Upper lobe of left lung (tissue), 6 donors: ENCODE measurements around the gene PVALB. TPM values are rescaled to one million over a fixed set of nuclear protein-coding genes. Genes with fewer than 3 reads are reported as not detected.

Experiments used
- ATAC-seq, 2 donors: fragments of 200-7000 bp; cut with Tn5 transposase; one replicate each; pipeline ENCODE4 v1.9.1; 2022; ENCODE audit warnings: mild to moderate bottlenecking in 2 of 2, moderate library complexity in 2 of 2; ENCODE audit not compliant: low FRiP score in 2 of 2
- DNase-seq, 2 donors: peaks; one replicate each; pipeline ENCODE4 v3.0.0-alpha.2; 2019 to 2020
- H3K27ac ChIP-seq, 4 donors: fragments of 200-600 bp; sonication (generic); one replicate each; pipeline ENCODE4 v1.5.1; 2016 to 2019
- H3K27me3 ChIP-seq, 4 donors: fragments of 200-600 bp; sonication (generic); one replicate each; pipeline ENCODE4 v1.5.1; 2017 to 2019
- H3K36me3 ChIP-seq, 4 donors: fragments of 200-600 bp; sonication (generic); one replicate each; pipeline ENCODE4 v1.5.1; 2016 to 2019
- H3K4me1 ChIP-seq, 4 donors: fragments of 200-600 bp; sonication (generic); one replicate each; pipeline ENCODE4 v1.5.1; 2018 to 2019
- H3K4me3 ChIP-seq, 4 donors: fragments of 200-600 bp; sonication (generic); one replicate each; pipeline ENCODE4 v1.5.1; 2017 to 2019; ENCODE audit warnings: mild to moderate bottlenecking in 2 of 4, moderate library complexity in 1 of 4
- H3K9me3 ChIP-seq, 4 donors: fragments of 200-600 bp; sonication (generic); one replicate each; pipeline ENCODE4 v1.5.1; 2018 to 2019
- CTCF ChIP-seq, 6 experiments: fragments of 450-650 bp in 4 of 6; fragments of 200-600 bp in 2 of 6; sonication (generic) in 2 of 6; IDR thresholded peaks; one replicate each; pipeline ENCODE4 v1.5.1; 2016 to 2019; ENCODE audit warnings: antibody characterized with exemption in 6 of 6
- EP300 ChIP-seq, 4 donors: sonication (generic); formaldehyde crosslinking; IDR thresholded peaks; one replicate each; pipeline ENCODE4 v1.5.1; 2017; ENCODE audit warnings: antibody characterized with exemption in 4 of 4, control low read depth in 2 of 4
- POLR2A ChIP-seq, 4 donors: fragments of 450-650 bp; IDR thresholded peaks; one replicate each; pipeline ENCODE4 v1.5.1; 2016 to 2017; ENCODE audit warnings: antibody characterized with exemption in 4 of 4, mild to moderate bottlenecking in 2 of 4
- POLR2AphosphoS5 ChIP-seq, 2 donors: sonication (generic); formaldehyde crosslinking; IDR thresholded peaks; one replicate each; pipeline ENCODE4 v1.5.1; 2017; ENCODE audit warnings: antibody characterized with exemption in 2 of 2
- WGBS, 2 donors: methylation state at CpG; one replicate each; pipeline ENCODE4 v1.1.5; 2017 to 2018; 5-methylcytosine and 5-hydroxymethylcytosine counted together
- total RNA-seq, 6 donors: library from RNA; depleted of rRNA in 4 of 6; stranded (reverse); fragments of >200 nt in 4 of 6; gene quantifications; one replicate each; pipeline versions ENCODE4 v1.1.0 to v1.2.1, GENCODE V29; 2016 to 2021
- donor health status: DM: no; HTN: no; CAD: no; lungs with moderate emphysema.
- donor health status: DM: no; HTN: yes; CAD: no; lungs with severe emphysema.

Gene PVALB
- total RNA-seq, 6 donors from 2014 or later: 1.5 to 3.3 (median 1.8) TPM; not detected in 3

GRCh38 chr22:36850056-36850455, 33.2 kb upstream of the PVALB start:
- WGBS, 2 donors: 82 to 88% methylated on average over 14 of the region's 14 CpGs
- Histone ChIP-seq H3K36me3 (no peaks in the 10 kb centered on the region), H3K27me3 (no peaks in the 10 kb centered on the region), H3K4me3 (no peak overlapping the region), H3K4me1 (peaks cover 0 to 10% (median 5%) of the 10 kb centered on the region in 4 donors), H3K9me3 (no peaks in the 10 kb centered on the region), H3K27ac (no peak overlapping the region)
- TF ChIP-seq POLR2A (IDR thresholded peaks at IDR 0.05) (no peak), CTCF (IDR thresholded peaks at IDR 0.05) (no peak), POLR2AphosphoS5 (IDR thresholded peaks at IDR 0.05) (no peak), EP300 (IDR thresholded peaks at IDR 0.05) (no peak)
- ATAC-seq (no peak), DNase-seq (no peak)

- no peak for ATAC-seq
- no peak for TF ChIP-seq CTCF (IDR thresholded peaks at IDR 0.05)
- no peak for TF ChIP-seq EP300 (IDR thresholded peaks at IDR 0.05)
- no peak for TF ChIP-seq POLR2AphosphoS5 (IDR thresholded peaks at IDR 0.05)
- TF ChIP-seq POLR2A (IDR thresholded peaks at IDR 0.05): no peak
- H3K27ac ChIP-seq: no peak overlapping the region
- no peaks in the 10 kb centered on the region for H3K4me1 ChIP-seq
- no peak overlapping the region for H3K4me3 ChIP-seq
- H3K27me3 ChIP-seq: no peaks in the 10 kb centered on the region
- no peaks in the 10 kb centered on the region for H3K36me3 ChIP-seq
- no peak for DNase-seq
- WGBS, 2 donors: 36 to 50% methylated on average over 6 of the region's 6 CpGs
- H3K9me3 ChIP-seq: no peaks in the 10 kb centered on the region
Observed at GRCh38 chr22:36846949-36847348, 30.1 kb upstream of the PVALB start.

- no peaks in the 10 kb centered on the region for H3K36me3 ChIP-seq
- H3K4me3 ChIP-seq: no peak overlapping the region
- 68 to 83% methylated on average over 5 of the region's 5 CpGs for WGBS, 2 donors
- DNase-seq (no peak), ATAC-seq (no peak)
- H3K4me1 ChIP-seq: no peaks in the 10 kb centered on the region
- no peaks in the 10 kb centered on the region for H3K27me3 ChIP-seq
- H3K9me3 ChIP-seq: no peaks in the 10 kb centered on the region
- no peak overlapping the region for H3K27ac ChIP-seq
- TF ChIP-seq POLR2A (IDR thresholded peaks at IDR 0.05) (no peak), CTCF (IDR thresholded peaks at IDR 0.05) (no peak), POLR2AphosphoS5 (IDR thresholded peaks at IDR 0.05) (no peak), EP300 (IDR thresholded peaks at IDR 0.05) (no peak)
Observed at GRCh38 chr22:36846271-36846670, 29.4 kb upstream of the PVALB start.

- no peaks in the 10 kb centered on the region for H3K9me3 ChIP-seq
- H3K4me1 ChIP-seq: no peaks in the 10 kb centered on the region
- H3K36me3 ChIP-seq: no peaks in the 10 kb centered on the region
- no peak overlapping the region for H3K27ac ChIP-seq
- no peaks in the 10 kb centered on the region for H3K27me3 ChIP-seq
- ATAC-seq: no peak
- 63 to 69% methylated on average over 8 of the region's 8 CpGs for WGBS, 2 donors
- TF ChIP-seq CTCF (IDR thresholded peaks at IDR 0.05) (no peak), EP300 (IDR thresholded peaks at IDR 0.05) (no peak), POLR2A (IDR thresholded peaks at IDR 0.05) (no peak), POLR2AphosphoS5 (IDR thresholded peaks at IDR 0.05) (no peak)
- DNase-seq: no peak
- no peak overlapping the region for H3K4me3 ChIP-seq
Observed at GRCh38 chr22:36840106-36840505, 23.3 kb upstream of the PVALB start.

- Histone ChIP-seq H3K27ac (no peak overlapping the region), H3K9me3 (no peaks in the 10 kb centered on the region), H3K4me1 (no peaks in the 10 kb centered on the region), H3K27me3 (no peaks in the 10 kb centered on the region), H3K4me3 (no peak overlapping the region), H3K36me3 (no peaks in the 10 kb centered on the region)
- ATAC-seq: no peak
- no peak for TF ChIP-seq EP300 (IDR thresholded peaks at IDR 0.05)
- TF ChIP-seq CTCF (IDR thresholded peaks at IDR 0.05): no peak
- no peak for TF ChIP-seq POLR2AphosphoS5 (IDR thresholded peaks at IDR 0.05)
- no peak for TF ChIP-seq POLR2A (IDR thresholded peaks at IDR 0.05)
- no peak for DNase-seq
- 73 to 75% methylated on average over 10 of the region's 10 CpGs for WGBS, 2 donors
Observed at GRCh38 chr22:36839356-36840073, 22.7 kb upstream of the PVALB start.
